K562 (cell line): ENCODE results near the gene HCRTR1. TPM values are rescaled to one million over a fixed set of nuclear protein-coding genes. Genes with fewer than 3 reads are reported as not detected.
A peak's percentile ranks its signal among the peaks of the same experiment; 100 is the strongest.

Experiments
- ATAC-seq: fragments of 200-7000 bp; cut with Tn5 transposase; 3 replicates; pipeline ENCODE4 v1.9.1; 2020; ENCODE audit warnings: moderate library complexity
- BruUV-seq: library from RNA; stranded (reverse); fragments of 400-500 nt; replicated peaks from 2 replicates; lab custom pipeline; 2021; lab: Mats Ljungman, UMichigan
- CTCF ChIA-PET: fragments of 300-600 bp; formaldehyde crosslinking; extraction: SDS; loops from one replicate; lab custom pipeline; 2021; ENCODE audit warnings: low intra/inter-chr PET ratio; lab: Yijun Ruan, JAX
- POLR2A ChIA-PET: fragments of 300-600, 350-650 bp; sonication (Branson Sonifier 250); formaldehyde crosslinking; extraction: SDS; loops from one replicate; lab custom pipeline; 2021; ENCODE audit warnings: antibody characterized with exemption, inconsistent platforms; lab: Yijun Ruan, JAX
- DNase-seq, 4 experiments: peaks; one replicate each; pipeline versions ENCODE4 v3.0.0 to v3.0.0-alpha.2; 2011 to 2018; ENCODE audit warnings: low spot score in 3 of 4, mixed read lengths in 3 of 4; ENCODE audit errors: extremely low read depth in 1 of 4
- FAIRE-seq: peaks from 2 replicates; lab custom pipeline; 2011; peaks lifted over from hg19 to GRCh38; lab: Jason Lieb, UNC
- H2AFZ ChIP-seq: 2 replicates; pipeline ENCODE4 v1.6.0; 2011; ENCODE audit warnings: low read depth, low read length, control low read depth, inconsistent platforms
- H3K27ac ChIP-seq: fragments of 200-600 bp; 3 replicates; pipeline ENCODE4 v1.8.0; 2011; ENCODE audit warnings: low read depth, mild to moderate bottlenecking, control low read depth, inconsistent platforms, low read length, moderate library complexity, mixed read lengths; ENCODE audit errors: extremely low read depth
- H3K27me3 ChIP-seq, 2 experiments: fragments of 300-600 bp in 1 of 2; 2 replicates in 1 of 2; 3 replicates in 1 of 2; pipeline versions ENCODE4 v1.6.0 to v1.8.0; 2011; ENCODE audit warnings: inconsistent platforms in 2 of 2, low read length in 2 of 2, mild to moderate bottlenecking in 1 of 2, mixed read lengths in 1 of 2, moderate library complexity in 1 of 2; ENCODE audit not compliant: control insufficient read depth in 2 of 2, insufficient read depth in 2 of 2
- H3K36me3 ChIP-seq: fragments of 300-600 bp; 3 replicates; pipeline ENCODE4 v1.8.0; 2011; ENCODE audit warnings: mild to moderate bottlenecking, low read length, inconsistent platforms; ENCODE audit not compliant: control insufficient read depth, insufficient read depth
- H3K4me1 ChIP-seq, 2 experiments: fragments of 200-600 bp in 1 of 2; replicated peaks in 1 of 2; 2 replicates in 1 of 2; 3 replicates in 1 of 2; pipeline versions ENCODE4 v1.5.1 to v1.8.0; 2011; ENCODE audit warnings: inconsistent platforms in 2 of 2, low read length in 2 of 2, mild to moderate bottlenecking in 1 of 2, mixed read lengths in 1 of 2, moderate library complexity in 1 of 2; ENCODE audit not compliant: control insufficient read depth in 2 of 2, insufficient read depth in 2 of 2
- H3K4me2 ChIP-seq: 2 replicates; pipeline ENCODE4 v1.6.1; 2011; ENCODE audit warnings: low read length, control low read depth, inconsistent platforms, mixed read lengths; ENCODE audit not compliant: insufficient read depth
- H3K4me3 ChIP-seq: fragments of 200-600 bp; sonication (generic), shearing (Covaris generic); 2 replicates; pipeline ENCODE4 v1.5.1; 2016; ENCODE audit warnings: control low read depth, inconsistent platforms
- H3K79me2 ChIP-seq: fragments of 200-600 bp; 3 replicates; pipeline ENCODE4 v1.8.0; 2011; ENCODE audit warnings: low read length, inconsistent platforms; ENCODE audit not compliant: control insufficient read depth, insufficient read depth
- H3K9ac ChIP-seq, 2 experiments: 2 replicates each; pipeline versions ENCODE4 v1.6.0 to v1.6.1; 2011; ENCODE audit warnings: low read depth in 2 of 2, low read length in 2 of 2, control low read depth in 1 of 2, inconsistent platforms in 1 of 2, mild to moderate bottlenecking in 1 of 2, mixed read lengths in 1 of 2; ENCODE audit not compliant: insufficient read depth in 1 of 2
- H3K9me1 ChIP-seq: one replicate; pipeline ENCODE4 v1.6.0; 2011; ENCODE audit warnings: inconsistent platforms, mild to moderate bottlenecking, low read length, moderate library complexity; ENCODE audit not compliant: control insufficient read depth, insufficient read depth
- H3K9me3 ChIP-seq: replicated peaks from 2 replicates; pipeline ENCODE4 v1.5.1; 2011; ENCODE audit warnings: low read depth, low read length, inconsistent platforms; ENCODE audit not compliant: control insufficient read depth, insufficient read depth
- H4K20me1 ChIP-seq: replicated peaks from 2 replicates; pipeline ENCODE4 v1.6.1; 2011; ENCODE audit warnings: low read length, inconsistent platforms, mixed read lengths; ENCODE audit not compliant: control insufficient read depth, insufficient read depth
- CBFA2T3 ChIP-seq: fragments of 450-650 bp; IDR thresholded peaks from 2 replicates; pipeline ENCODE4 v1.6.1; 2017
- CTCF ChIP-seq, 3 experiments: IDR thresholded peaks in 2 of 3; conservative IDR thresholded peaks in 1 of 3; 2 replicates each; pipeline ENCODE4 v1.5.1; 2011 to 2012; ENCODE audit warnings: low read length in 3 of 3, mild to moderate bottlenecking in 3 of 3, control low read depth in 2 of 3, improper control_type of control experiment in 1 of 3, inconsistent platforms in 1 of 3, low read depth in 1 of 3, mixed read lengths in 1 of 3, moderate library complexity in 1 of 3; ENCODE audit not compliant: insufficient read depth in 2 of 3
- EGR1 ChIP-seq: fragments of 450-650 bp; conservative IDR thresholded peaks from 2 replicates; pipeline ENCODE4 v1.6.1; 2017; ENCODE audit warnings: mild to moderate bottlenecking
- POLR2B ChIP-seq: fragments of 450-650 bp; IDR thresholded peaks from 2 replicates; pipeline ENCODE4 v1.6.1; 2018; ENCODE audit warnings: low read depth; ENCODE audit not compliant: partially characterized antibody
- POLR2G ChIP-seq: fragments of 200-400 bp; formaldehyde crosslinking; IDR thresholded peaks from 2 replicates; pipeline ENCODE4 v1.6.1; 2017; ENCODE audit warnings: low read depth, mild to moderate bottlenecking, antibody characterized with exemption, low read length, moderate library complexity
- RAD51 ChIP-seq: fragments of 450-650 bp; IDR thresholded peaks from 2 replicates; pipeline ENCODE4 v1.7.1; 2016; ENCODE audit warnings: low read depth, mild to moderate bottlenecking, borderline replicate concordance
- SLC30A9 ChIP-seq: fragments of 250-450 bp; sonication (Bioruptor Pico); IDR thresholded peaks from 2 replicates; pipeline ENCODE4 v1.8.0; 2022; ENCODE audit warnings: mild to moderate bottlenecking, moderate library complexity
- ZNF165 ChIP-seq: fragments of 250-450 bp; sonication (Bioruptor Pico); IDR thresholded peaks from 2 replicates; pipeline ENCODE4 v1.4.0; 2020; ENCODE audit warnings: borderline replicate concordance
- WGBS: fragments of 100-300 bp; shearing (Covaris generic); methylation state at CpG from one replicate; pipeline ENCODE4 v1.1.6; 2016; ENCODE audit warnings: low coverage, mixed read lengths; ENCODE audit not compliant: insufficient coverage; ENCODE audit errors: missing lambda C conversion rate; 5-methylcytosine and 5-hydroxymethylcytosine counted together
- in situ Hi-C: fragments of 300-500 bp; cut with MboI; formaldehyde crosslinking; loops from 4 replicates; pipeline ENCODE4 v1.15.0; 2018; ENCODE audit warnings: inconsistent platforms, mixed read lengths
- intact Hi-C: fragments of 100-400 bp; cut with micrococcal nuclease; formaldehyde crosslinking; loops from 2 replicates; pipeline ENCODE4 v1.14.2; 2022
- polyA plus RNA-seq, 8 experiments: library from polyadenylated mRNA; depleted of rRNA in 4 of 8; stranded (reverse) in 5 of 8; unstranded in 3 of 8; fragments of >200 nt; fragmentation: Nextera tagmentation in 2 of 8; fragmentation: Illumina TruSeq in 1 of 8; extraction: Ambion mirVana in 2 of 8; extraction: Trizol in 1 of 8; gene quantifications; 2 replicates each; pipeline versions ENCODE4 v1.2.1 to v1.2.3, GENCODE V29; 2011 to 2014; ENCODE audit warnings: inconsistent platforms in 1 of 8, missing spikeins in 1 of 8
- total RNA-seq, 7 experiments: library from RNA; depleted of rRNA in 6 of 7; stranded (reverse); fragments of >200 nt in 6 of 7; fragmentation: Illumina TruSeq in 2 of 7; extraction: Trizol in 2 of 7; gene quantifications; 2 replicates each; pipeline versions ENCODE4 v1.2.1 to v1.2.3, GENCODE V29; 2011 to 2021; ENCODE audit warnings: low replicate concordance in 1 of 7
- TF ChIP-seq, protein P1 (sequence below): fragments of 250-450 bp; sonication (Bioruptor Pico); IDR thresholded peaks from 2 replicates; pipeline ENCODE4 v1.5.0; 2021

Gene HCRTR1
- total and polyA plus RNA-seq, 9 of the 15 experiments (the other 6 are each of a cell fraction or from before 2014, with no cell fraction given), result not detected

- Histone ChIP-seq H3K79me2 (no peaks in the 10 kb centered on the region), H4K20me1 (peaks cover 9% of the 10 kb centered on the region; the same call in 1 of the 2 replicates), H3K9me1 (no peaks in the 10 kb centered on the region), H3K9ac (no peak overlapping the region), H3K27ac (no peak overlapping the region), H3K9me3 (no peaks in the 10 kb centered on the region), H3K4me1 (peaks cover 0 to 19% of the 10 kb centered on the region in 2 experiments; a peak in 3 of 5 replicates), H3K36me3 (peaks cover 20% of the 10 kb centered on the region; the same call in 2 of the 3 replicates), H2AFZ (no peak overlapping the region), H3K4me3 (no peak overlapping the region), H3K27me3 (0 out of 5 replicates have a peak, but pooled peaks cover 0 to 6% of the 10 kb centered on the region in 2 experiments), H3K4me2 (no peak overlapping the region)
- CTCF ChIA-PET, result no interaction called here
- intact Hi-C loops, result no loop called here
- BruUV-seq, result no TSS peak
- ATAC-seq, result no peak
- no peak for DNase-seq
- no peak for TF ChIP-seq SLC30A9 (CRISPR knock-in tag)
- 0 out of 2 replicates have a peak, but pooled peaks have one; percentile 27 for TF ChIP-seq POLR2G
- FAIRE-seq, result no peak
- 57% methylated on average over 16 of the region's 16 CpGs for WGBS
- POLR2A ChIA-PET, result interaction anchor here (6.4 kb wide), 1 partner anchor 14 kb away, joined by 47 read pairs; no protein-coding TSS in a partner anchor
- in situ Hi-C loops, result no loop called here
Measured at GRCh38 chr1:31624731-31625514, 7.4 kb downstream of the HCRTR1 start.

- 0 out of 5 replicates have a peak, but pooled peaks cover 0 to 3% of the 10 kb centered on the region in 2 experiments for H3K27me3 ChIP-seq
- DNase-seq (no peak), ATAC-seq (no peak), FAIRE-seq (no peak)
- peaks cover 0 to 18% of the 10 kb centered on the region in 2 experiments; a peak in 3 of 5 replicates for H3K4me1 ChIP-seq
- intact Hi-C loops (no loop called here), in situ Hi-C loops (no loop called here)
- H3K9me3 ChIP-seq, result no peaks in the 10 kb centered on the region
- H3K27ac ChIP-seq, result no peak overlapping the region
- no peaks in the 10 kb centered on the region for H3K9me1 ChIP-seq
- no TSS peak for BruUV-seq
- no peak overlapping the region for H3K4me3 ChIP-seq
- peaks cover 27% of the 10 kb centered on the region; the same call in 2 of the 3 replicates for H3K36me3 ChIP-seq
- CTCF ChIA-PET, result no interaction called here
- no peak overlapping the region for H3K9ac ChIP-seq
- no peak overlapping the region for H3K4me2 ChIP-seq
- no peaks in the 10 kb centered on the region for H3K79me2 ChIP-seq
- WGBS, result 71% methylated on average over 4 of the region's 4 CpGs
- H2AFZ ChIP-seq, result no peak overlapping the region
- peaks cover 6% of the 10 kb centered on the region; the same call in 1 of the 2 replicates for H4K20me1 ChIP-seq
- POLR2A ChIA-PET, result interaction anchor here (0.6 to 6.4 kb wide), 3 partner anchors 13 to 51 kb away, joined by 3 to 47 read pairs (median 4); partner anchors contain the start of gene PEF1
- TF ChIP-seq, protein P1, sequence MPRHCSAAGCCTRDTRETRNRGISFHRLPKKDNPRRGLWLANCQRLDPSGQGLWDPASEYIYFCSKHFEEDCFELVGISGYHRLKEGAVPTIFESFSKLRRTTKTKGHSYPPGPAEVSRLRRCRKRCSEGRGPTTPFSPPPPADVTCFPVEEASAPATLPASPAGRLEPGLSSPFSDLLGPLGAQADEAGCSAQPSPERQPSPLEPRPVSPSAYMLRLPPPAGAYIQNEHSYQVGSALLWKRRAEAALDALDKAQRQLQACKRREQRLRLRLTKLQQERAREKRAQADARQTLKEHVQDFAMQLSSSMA, result no peak
- TF ChIP-seq RAD51 (no peak), CBFA2T3 (no peak), ZNF165 (CRISPR knock-in tag) (no peak), EGR1 (peak; percentile 39; the same call in 1 of the 2 replicates), CTCF (IDR thresholded peaks at IDR 0.05 in 2 of 3, conservative IDR thresholded peaks at IDR 0.05 in 1 of 3; ENCODE audit: insufficient read depth in 2 of 3, low read depth in 1 of 3, low read length in 3 of 3) (no peak), POLR2B (no peak)
Measured at GRCh38 chr1:31625561-31626222, 8.2 kb downstream of the HCRTR1 start.
